HepG2 (cell line): ENCODE data around the gene AHCYL2. TPM values are rescaled to one million over a fixed set of nuclear protein-coding genes. Genes with fewer than 3 reads are reported as not detected.

ENCODE experiments used
- ATAC-seq: fragments of 200-7000 bp; cut with Tn5 transposase; 3 replicates; pipeline ENCODE4 v1.9.1; 2020; ENCODE audit warnings: mild to moderate bottlenecking, moderate library complexity
- BruUV-seq: library from RNA; stranded (reverse); fragments of 400-500 nt; replicated peaks from 2 replicates; lab custom pipeline; 2021; lab: Mats Ljungman, UMichigan
- CTCF ChIA-PET: fragments of 300-600 bp; formaldehyde crosslinking; extraction: SDS; loops from one replicate; lab custom pipeline; 2021; ENCODE audit warnings: low total read pairs, inconsistent platforms, low intra/inter-chr PET ratio; lab: Yijun Ruan, JAX
- POLR2A ChIA-PET: fragments of 350-600 bp; sonication (Branson Sonifier 250); formaldehyde crosslinking; loops from one replicate; lab custom pipeline; 2020; ENCODE audit warnings: antibody characterized with exemption, inconsistent platforms; lab: Yijun Ruan, JAX
- DNase-seq: peaks from one replicate; pipeline ENCODE4 v3.0.0-alpha.2; 2015; ENCODE audit warnings: low spot score
- FAIRE-seq: peaks from 3 replicates; lab custom pipeline; 2011; peaks lifted over from hg19 to GRCh38; lab: Jason Lieb, UNC
- H2AFZ ChIP-seq: one replicate; pipeline ENCODE4 v1.6.1; 2011; ENCODE audit warnings: low read length, inconsistent platforms
- H3K27ac ChIP-seq: fragments of 300-600 bp; 3 replicates; pipeline ENCODE4 v1.8.0; 2011; ENCODE audit warnings: mixed run types, mild to moderate bottlenecking, mixed read lengths, low read length, inconsistent platforms; ENCODE audit not compliant: insufficient read depth; ENCODE audit errors: extremely low read length
- H3K27me3 ChIP-seq, 2 experiments: fragments of 200-600 bp in 1 of 2; 2 replicates in 1 of 2; 3 replicates in 1 of 2; pipeline versions ENCODE4 v1.6.0 to v1.8.0; 2011; ENCODE audit warnings: low read length in 2 of 2, mild to moderate bottlenecking in 2 of 2, moderate library complexity in 2 of 2, inconsistent platforms in 1 of 2; ENCODE audit not compliant: insufficient read depth in 2 of 2, control insufficient read depth in 1 of 2
- H3K36me3 ChIP-seq, 2 experiments: fragments of 200-600 bp in 1 of 2; replicated peaks in 1 of 2; 2 replicates in 1 of 2; 3 replicates in 1 of 2; pipeline versions ENCODE4 v1.5.1 to v1.8.0; 2011; ENCODE audit warnings: low read length in 2 of 2, inconsistent platforms in 1 of 2; ENCODE audit not compliant: insufficient read depth in 2 of 2, control insufficient read depth in 1 of 2
- H3K4me1 ChIP-seq: 2 replicates; pipeline ENCODE4 v1.5.1; 2012; ENCODE audit warnings: low read length, inconsistent platforms; ENCODE audit not compliant: insufficient read depth
- H3K4me2 ChIP-seq: 2 replicates; pipeline ENCODE4 v1.6.0; 2011; ENCODE audit warnings: low read depth, low read length, inconsistent platforms
- H3K4me3 ChIP-seq, 3 experiments: fragments of 200-600 bp in 1 of 3; sonication (generic), shearing (Covaris generic) in 1 of 3; replicated peaks in 1 of 3; 2 replicates each; pipeline ENCODE4 v1.5.1; 2011 to 2016; ENCODE audit warnings: low read length in 3 of 3, inconsistent platforms in 2 of 3, low read depth in 2 of 3, mild to moderate bottlenecking in 2 of 3, control low read depth in 1 of 3, mixed read lengths in 1 of 3; ENCODE audit not compliant: insufficient read depth in 1 of 3
- H3K79me2 ChIP-seq: one replicate; pipeline ENCODE4 v1.6.1; 2011; ENCODE audit warnings: low read length, inconsistent platforms; ENCODE audit not compliant: insufficient read depth
- H3K9ac ChIP-seq: 2 replicates; pipeline ENCODE4 v1.6.0; 2011; ENCODE audit warnings: mild to moderate bottlenecking, low read depth, low read length, inconsistent platforms; ENCODE audit not compliant: insufficient read depth
- H3K9me3 ChIP-seq: 2 replicates; pipeline ENCODE4 v1.5.1; 2012; ENCODE audit warnings: mild to moderate bottlenecking, low read length
- H4K20me1 ChIP-seq: 2 replicates; pipeline ENCODE4 v1.6.0; 2011; ENCODE audit warnings: inconsistent platforms, mild to moderate bottlenecking, low read length, moderate library complexity; ENCODE audit not compliant: insufficient read depth
- AGO2 ChIP-seq: fragments of 200-400 bp; formaldehyde crosslinking; optimal IDR thresholded peaks from 2 replicates; pipeline ENCODE3; 2017; ENCODE audit warnings: mild to moderate bottlenecking, low read depth, low read length, moderate library complexity
- ETV5 ChIP-seq: IDR thresholded peaks from 2 replicates; pipeline ENCODE4 v1.6.1; 2018; ENCODE audit warnings: missing biosample characterization, missing genetic modification reagents, inconsistent platforms, borderline replicate concordance
- IRX3 ChIP-seq: sonication (generic); formaldehyde crosslinking; IDR thresholded peaks from 2 replicates; pipeline ENCODE4 v1.8.1; 2023; ENCODE audit warnings: mild to moderate bottlenecking, low read depth, missing genetic modification reagents, borderline replicate concordance
- MEIS2 ChIP-seq: sonication (generic); formaldehyde crosslinking; IDR thresholded peaks from 2 replicates; pipeline ENCODE4 v1.9.0; 2021; ENCODE audit warnings: mild to moderate bottlenecking, missing genetic modification reagents
- NCOR1 ChIP-seq: fragments of 200-600 bp; sonication (generic); IDR thresholded peaks from 2 replicates; pipeline ENCODE4 v1.7.0; 2017; ENCODE audit warnings: antibody characterized with exemption, low read length, borderline replicate concordance
- NFKBIZ ChIP-seq: IDR thresholded peaks from 2 replicates; pipeline ENCODE4 v1.6.1; 2018; ENCODE audit warnings: missing genetic modification reagents, missing compliant biosample characterization
- PTBP1 ChIP-seq: fragments of 200-400 bp; formaldehyde crosslinking; IDR thresholded peaks from 2 replicates; pipeline ENCODE4 v1.6.1; 2018; ENCODE audit warnings: low read length, low read depth; ENCODE audit not compliant: poor library complexity, severe bottlenecking
- RORA ChIP-seq: sonication (generic); formaldehyde crosslinking; IDR thresholded peaks from 2 replicates; pipeline ENCODE4 v1.5.0; 2020; ENCODE audit warnings: mild to moderate bottlenecking, missing genetic modification reagents, moderate library complexity
- SMYD3 ChIP-seq: sonication (generic); formaldehyde crosslinking; IDR thresholded peaks from 2 replicates; pipeline ENCODE4 v1.8.1; 2023; ENCODE audit warnings: mild to moderate bottlenecking, missing genetic modification reagents
- SUZ12 ChIP-seq: fragments of 150-350 bp; IDR thresholded peaks from 2 replicates; pipeline ENCODE4 v1.6.1; 2014; ENCODE audit warnings: low read depth, low read length
- TSC22D2 ChIP-seq: sonication (generic); formaldehyde crosslinking; IDR thresholded peaks from 2 replicates; pipeline ENCODE4 v1.5.1; 2020; ENCODE audit warnings: missing genetic modification reagents, mild to moderate bottlenecking, borderline replicate concordance
- ZNF292 ChIP-seq: sonication (generic); formaldehyde crosslinking; IDR thresholded peaks from 2 replicates; pipeline ENCODE4 v1.8.1; 2022; ENCODE audit warnings: mild to moderate bottlenecking, low read depth, missing genetic modification reagents, borderline replicate concordance
- ZNF367 ChIP-seq: sonication (generic); formaldehyde crosslinking; IDR thresholded peaks from 2 replicates; pipeline ENCODE4 v1.4.0; 2020; ENCODE audit warnings: missing genetic modification reagents, borderline replicate concordance
- ZNF549 ChIP-seq: sonication (generic); formaldehyde crosslinking; IDR thresholded peaks from 2 replicates; pipeline ENCODE4 v1.5.0; 2020; ENCODE audit warnings: missing genetic modification reagents
- WGBS: methylation state at CpG from one replicate; pipeline ENCODE4 v1.1.6; 2017; ENCODE audit warnings: low lambda C conversion rate; 5-methylcytosine and 5-hydroxymethylcytosine counted together
- in situ Hi-C: cut with HindIII; loops from 2 replicates; pipeline ENCODE4 v1.10.0; 2017; ENCODE audit warnings: low pct_unique_long_range_greater_than_20kb; ENCODE audit not compliant: extremely low pct_ligation_motif_present
- intact Hi-C: fragments of 100-400 bp; cut with micrococcal nuclease; formaldehyde crosslinking; loops from one replicate; pipeline ENCODE4 v1.10.0; 2022; ENCODE audit not compliant: unreplicated experiment
- polyA plus RNA-seq, 8 experiments: library from polyadenylated mRNA; depleted of rRNA in 3 of 8; stranded (reverse) in 7 of 8; unstranded in 1 of 8; fragments of >200 nt; fragmentation: Illumina TruSeq in 4 of 8; extraction: Trizol in 4 of 8; gene quantifications; 2 replicates each; pipeline versions ENCODE4 v1.2.1 to v1.2.3, GENCODE V29; 2011 to 2016; ENCODE audit warnings: low read depth in 4 of 8, missing spikeins in 1 of 8, mixed read lengths in 1 of 8; ENCODE audit not compliant: insufficient read depth in 1 of 8
- total RNA-seq, 5 experiments: library from RNA; depleted of rRNA; stranded (reverse); fragments of >200 nt; fragmentation: Illumina TruSeq; extraction: Trizol; gene quantifications; 2 replicates each; pipeline ENCODE4 v1.2.3, GENCODE V29; 2016; ENCODE audit warnings: low read depth in 1 of 5
- TF ChIP-seq, protein P1 (sequence below): sonication (generic); formaldehyde crosslinking; IDR thresholded peaks from 2 replicates; pipeline ENCODE4 v1.8.1; 2023; ENCODE audit warnings: mild to moderate bottlenecking, missing genetic modification reagents
- TF ChIP-seq, protein P2 (sequence below): sonication (generic); formaldehyde crosslinking; IDR thresholded peaks from 2 replicates; pipeline ENCODE4 v1.8.1; 2023; ENCODE audit warnings: mild to moderate bottlenecking, missing genetic modification reagents, borderline replicate concordance
- TF ChIP-seq, protein P3 (sequence below): sonication (generic); formaldehyde crosslinking; IDR thresholded peaks from 2 replicates; pipeline ENCODE4 v1.4.0; 2020; ENCODE audit warnings: missing genetic modification reagents, borderline replicate concordance

Gene AHCYL2
- total and polyA plus RNA-seq, 2 of the 13 experiments (the other 11 are each of a cell fraction or from before 2014, with no cell fraction given), result 9.5 to 14.7 TPM

DNA sequence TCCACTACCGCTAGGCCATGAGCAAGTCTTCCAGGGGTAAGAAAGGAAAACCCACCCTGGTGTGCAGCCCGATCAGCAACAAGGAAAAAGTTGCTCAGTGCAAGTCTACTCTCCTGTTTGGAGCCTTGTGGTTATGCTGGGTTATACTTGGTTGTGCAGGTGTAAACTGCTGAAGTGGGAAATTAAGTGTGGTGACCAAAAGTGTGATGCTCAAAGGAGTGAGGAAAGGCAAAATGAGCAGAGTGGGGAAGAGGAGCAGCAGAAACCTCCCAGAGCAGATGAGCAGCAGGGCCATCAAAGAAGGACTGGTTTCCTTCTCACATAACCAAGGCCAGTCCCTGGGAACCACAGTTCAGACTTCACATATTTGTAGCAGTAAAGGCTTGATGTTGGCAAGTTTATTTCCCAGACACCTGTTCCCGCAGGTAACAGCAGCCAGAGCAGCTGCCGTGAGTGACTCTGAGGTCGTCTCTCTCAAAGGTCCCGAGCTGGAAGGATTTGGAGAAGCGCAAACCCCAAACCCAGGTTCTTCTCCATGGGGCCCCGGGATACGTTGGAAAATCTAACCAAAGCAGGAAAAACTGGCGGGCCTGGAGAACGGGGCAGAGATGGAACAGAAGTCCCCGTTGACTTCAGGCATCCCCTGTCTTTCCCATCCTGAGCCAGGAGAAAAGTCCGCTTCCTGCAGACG lies 37.0 kb upstream of the AHCYL2 start (continued):
- TF ChIP-seq ZNF292 (CRISPR knock-in tag) (0 out of 2 replicates have a peak, but pooled peaks have one; percentile 30), NFKBIZ (CRISPR knock-in tag) (0 out of 2 replicates have a peak, but pooled peaks have one; percentile 4), PTBP1 (no peak)

DNA sequence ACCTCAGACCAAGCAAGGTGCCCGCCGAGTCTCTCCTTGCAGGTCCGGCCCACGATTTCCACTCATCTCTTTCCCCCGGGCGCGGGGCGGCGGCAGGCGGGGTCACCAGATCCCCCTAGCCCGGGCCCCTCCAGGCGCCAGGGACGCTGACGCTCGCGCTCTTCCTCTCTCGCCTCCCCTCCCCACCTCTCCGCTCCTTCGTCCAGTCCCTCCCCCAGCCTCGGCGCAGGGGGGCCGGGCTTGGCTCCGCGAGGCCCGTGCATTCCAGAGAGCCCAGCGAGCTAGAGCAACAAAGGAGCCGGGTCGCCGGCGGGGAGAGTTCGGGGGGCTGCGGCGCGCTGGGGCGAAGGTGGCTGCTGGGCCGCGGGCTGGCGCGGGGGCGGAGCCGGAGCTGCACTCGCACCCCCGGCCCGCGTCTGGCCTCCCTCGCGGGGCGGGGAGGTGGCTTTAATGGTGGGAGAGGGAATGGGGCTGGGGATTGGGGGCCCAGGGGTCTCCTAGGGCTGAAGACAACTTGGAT lies 36.4 kb upstream of the AHCYL2 start, which contains the start of gene SMO:
SMO (plus strand) TSS at position 262 of the 520 bp plus-strand sequence. CDS start 519 bp downstream, outside the sequence.
- H3K79me2 ChIP-seq, result peaks cover 41% of the 10 kb centered on the region
- H3K27ac ChIP-seq, result peak within 1 kb of the TSS; percentile 76
- no TSS peak for BruUV-seq
- H3K4me1 ChIP-seq, result peaks cover 63% of the 10 kb centered on the region
- H3K4me2 ChIP-seq, result peak within 1 kb of the TSS; percentile 89
- no peaks in the 10 kb centered on the region for H3K9me3 ChIP-seq
- H3K4me3 ChIP-seq, result peak within 1 kb of the TSS; percentile 84 to 90 (median 85)
- peak within 1 kb of the TSS; percentile 20 for H2AFZ ChIP-seq
- ATAC-seq, result peak; percentile 86
- ChIA-PET CTCF (no interaction called here), POLR2A (interaction anchor here (0.6 to 1.4 kb wide), 4 partner anchors 9 to 25 kb away, joined by 3 read pairs; no protein-coding TSS in a partner anchor)
- FAIRE-seq, result no peak
- H4K20me1 ChIP-seq, result peaks cover 4% of the 10 kb centered on the region
- DNase-seq, result peak; percentile 55
- H3K27me3 ChIP-seq, result no peaks in the 10 kb centered on the region; a peak in 1 of 5 replicates
- WGBS, result 0% methylated on average over 15 of the region's 48 CpGs
- in situ Hi-C loops, result no loop called here
- intact Hi-C loops, result no loop called here
- H3K36me3 ChIP-seq, result peaks cover 3 to 4% of the 10 kb centered on the region in 2 experiments; a peak in 3 of 5 replicates
- peak within 1 kb of the TSS; percentile 78 for H3K9ac ChIP-seq
- TF ChIP-seq, protein P1, sequence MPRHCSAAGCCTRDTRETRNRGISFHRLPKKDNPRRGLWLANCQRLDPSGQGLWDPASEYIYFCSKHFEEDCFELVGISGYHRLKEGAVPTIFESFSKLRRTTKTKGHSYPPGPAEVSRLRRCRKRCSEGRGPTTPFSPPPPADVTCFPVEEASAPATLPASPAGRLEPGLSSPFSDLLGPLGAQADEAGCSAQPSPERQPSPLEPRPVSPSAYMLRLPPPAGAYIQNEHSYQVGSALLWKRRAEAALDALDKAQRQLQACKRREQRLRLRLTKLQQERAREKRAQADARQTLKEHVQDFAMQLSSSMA (CRISPR knock-in tag), result no peak
- TF ChIP-seq RORA (no peak), ZNF549 (no peak), SMYD3 (no peak), ZNF367 (CRISPR knock-in tag) (no peak), MEIS2 (CRISPR knock-in tag) (no peak), SUZ12 (no peak), IRX3 (CRISPR knock-in tag) (no peak), NCOR1 (no peak), AGO2 (no peak), TSC22D2 (CRISPR knock-in tag) (0 out of 2 replicates have a peak, but pooled peaks have one; percentile 61), ETV5 (CRISPR knock-in tag) (0 out of 2 replicates have a peak, but pooled peaks have one; percentile 11)
- TF ChIP-seq, protein P2, sequence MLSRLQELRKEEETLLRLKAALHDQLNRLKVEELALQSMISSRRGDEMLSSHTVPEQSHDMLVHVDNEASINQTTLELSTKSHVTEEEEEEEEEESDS (CRISPR knock-in tag), result no peak
- TF ChIP-seq, protein P3, sequence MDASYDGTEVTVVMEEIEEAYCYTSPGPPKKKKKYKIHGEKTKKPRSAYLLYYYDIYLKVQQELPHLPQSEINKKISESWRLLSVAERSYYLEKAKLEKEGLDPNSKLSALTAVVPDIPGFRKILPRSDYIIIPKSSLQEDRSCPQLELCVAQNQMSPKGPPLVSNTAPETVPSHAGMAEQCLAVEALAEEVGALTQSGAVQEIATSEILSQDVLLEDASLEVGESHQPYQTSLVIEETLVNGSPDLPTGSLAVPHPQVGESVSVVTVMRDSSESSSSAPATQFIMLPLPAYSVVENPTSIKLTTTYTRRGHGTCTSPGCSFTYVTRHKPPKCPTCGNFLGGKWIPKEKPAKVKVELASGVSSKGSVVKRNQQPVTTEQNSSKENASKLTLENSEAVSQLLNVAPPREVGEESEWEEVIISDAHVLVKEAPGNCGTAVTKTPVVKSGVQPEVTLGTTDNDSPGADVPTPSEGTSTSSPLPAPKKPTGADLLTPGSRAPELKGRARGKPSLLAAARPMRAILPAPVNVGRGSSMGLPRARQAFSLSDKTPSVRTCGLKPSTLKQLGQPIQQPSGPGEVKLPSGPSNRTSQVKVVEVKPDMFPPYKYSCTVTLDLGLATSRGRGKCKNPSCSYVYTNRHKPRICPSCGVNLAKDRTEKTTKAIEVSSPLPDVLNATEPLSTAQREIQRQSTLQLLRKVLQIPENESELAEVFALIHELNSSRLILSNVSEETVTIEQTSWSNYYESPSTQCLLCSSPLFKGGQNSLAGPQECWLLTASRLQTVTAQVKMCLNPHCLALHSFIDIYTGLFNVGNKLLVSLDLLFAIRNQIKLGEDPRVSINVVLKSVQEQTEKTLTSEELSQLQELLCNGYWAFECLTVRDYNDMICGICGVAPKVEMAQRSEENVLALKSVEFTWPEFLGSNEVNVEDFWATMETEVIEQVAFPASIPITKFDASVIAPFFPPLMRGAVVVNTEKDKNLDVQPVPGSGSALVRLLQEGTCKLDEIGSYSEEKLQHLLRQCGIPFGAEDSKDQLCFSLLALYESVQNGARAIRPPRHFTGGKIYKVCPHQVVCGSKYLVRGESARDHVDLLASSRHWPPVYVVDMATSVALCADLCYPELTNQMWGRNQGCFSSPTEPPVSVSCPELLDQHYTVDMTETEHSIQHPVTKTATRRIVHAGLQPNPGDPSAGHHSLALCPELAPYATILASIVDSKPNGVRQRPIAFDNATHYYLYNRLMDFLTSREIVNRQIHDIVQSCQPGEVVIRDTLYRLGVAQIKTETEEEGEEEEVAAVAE (CRISPR knock-in tag), result 0 out of 2 replicates have a peak, but pooled peaks have one; percentile 38
